MM.1S (cell line): ENCODE measurements around the gene SPATA13.
"Not testable (repeated sequence)": the region's sequence is repeated elsewhere in the genome, so short reads cannot be mapped to it uniquely, and the experiment has no call there.

Experiments
- DNase-seq: peaks from one replicate; pipeline ENCODE4 v3.0.0-alpha.2; 2015
- H2AFZ ChIP-seq: fragments of 300-600 bp; sonication (generic); 2 replicates; pipeline ENCODE4 v1.6.0; 2016; ENCODE audit warnings: antibody characterized with exemption, low read length
- H3F3A ChIP-seq: fragments of 300-600 bp; sonication (generic); 2 replicates; pipeline ENCODE4 v1.6.1; 2016; ENCODE audit warnings: mild to moderate bottlenecking, antibody characterized with exemption, low read length, moderate library complexity, mixed read lengths; ENCODE audit not compliant: insufficient read depth
- H3K27ac ChIP-seq: fragments of 300-600 bp; sonication (generic); 2 replicates; pipeline ENCODE4 v1.5.1; 2016; ENCODE audit warnings: mild to moderate bottlenecking, low read length
- H3K27me3 ChIP-seq: fragments of 300-600 bp; sonication (generic); replicated peaks from 2 replicates; pipeline ENCODE4 v1.6.0; 2016; ENCODE audit warnings: low read length; ENCODE audit not compliant: insufficient read depth
- H3K36me3 ChIP-seq: fragments of 300-600 bp; sonication (generic); replicated peaks from 2 replicates; pipeline ENCODE4 v1.6.1; 2016; ENCODE audit warnings: mild to moderate bottlenecking, low read length, mixed read lengths; ENCODE audit not compliant: insufficient read depth
- H3K4me1 ChIP-seq: fragments of 300-600 bp; sonication (generic); 2 replicates; pipeline ENCODE4 v1.6.1; 2016; ENCODE audit warnings: low read length, mixed read lengths
- H3K4me2 ChIP-seq: fragments of 300-600 bp; sonication (generic); 2 replicates; pipeline ENCODE4 v1.6.0; 2016; ENCODE audit warnings: low read depth, low read length
- H3K4me3 ChIP-seq: fragments of 300-600 bp; sonication (generic); 2 replicates; pipeline ENCODE4 v1.5.1; 2016; ENCODE audit warnings: low read length, mixed read lengths
- H3K79me2 ChIP-seq: fragments of 300-600 bp; sonication (generic); 2 replicates; pipeline ENCODE4 v1.6.1; 2016; ENCODE audit warnings: mixed run types, low read length, mixed read lengths
- H3K9ac ChIP-seq: fragments of 300-600 bp; sonication (generic); 2 replicates; pipeline ENCODE4 v1.6.1; 2016; ENCODE audit warnings: low read length, mixed read lengths
- H3K9me2 ChIP-seq: fragments of 300-600 bp; sonication (generic); replicated peaks from 2 replicates; pipeline ENCODE4 v1.6.1; 2016; ENCODE audit warnings: mild to moderate bottlenecking, low read length, mixed read lengths; ENCODE audit not compliant: insufficient read depth
- H3K9me3 ChIP-seq: fragments of 300-600 bp; sonication (generic); replicated peaks from 2 replicates; pipeline ENCODE4 v1.6.1; 2016; ENCODE audit warnings: mild to moderate bottlenecking, low read length, mixed read lengths; ENCODE audit not compliant: insufficient read depth
- H4K20me1 ChIP-seq: fragments of 300-600 bp; sonication (generic); 2 replicates; pipeline ENCODE4 v1.6.1; 2016; ENCODE audit warnings: mild to moderate bottlenecking, low read length, moderate library complexity, mixed read lengths; ENCODE audit not compliant: insufficient read depth
- CTCF ChIP-seq: fragments of 300-600 bp; sonication (generic); IDR thresholded peaks from 2 replicates; pipeline ENCODE4 v1.5.1; 2016; ENCODE audit warnings: antibody characterized with exemption, low read length, mixed read lengths
- EZH2 ChIP-seq: fragments of 300-600 bp; sonication (generic); optimal IDR thresholded peaks from 2 replicates; pipeline ENCODE3; 2017; ENCODE audit warnings: low read depth, mild to moderate bottlenecking, antibody characterized with exemption, low read length, mixed read lengths
- EZH2phosphoT487 ChIP-seq: fragments of 300-600 bp; sonication (generic); IDR thresholded peaks from 2 replicates; pipeline ENCODE4 v1.6.1; 2018; ENCODE audit warnings: antibody characterized with exemption, low read length

The SPATA13 gene

GRCh38 chr13:24323036-24323738 lies 162.7 kb downstream of the SPATA13 start:
- Histone ChIP-seq H3K4me3 (no peak overlapping the region), H3F3A (no peaks in the 10 kb centered on the region), H3K4me1 (no peaks in the 10 kb centered on the region), H3K9me2 (no peaks in the 10 kb centered on the region), H4K20me1 (no peaks in the 10 kb centered on the region), H3K9me3 (no peaks in the 10 kb centered on the region), H2AFZ (no peak overlapping the region), H3K4me2 (no peak overlapping the region), H3K9ac (no peak overlapping the region), H3K27ac (no peak overlapping the region), H3K79me2 (no peaks in the 10 kb centered on the region), H3K36me3 (no peaks in the 10 kb centered on the region), H3K27me3 (no peaks in the 10 kb centered on the region)
- TF ChIP-seq EZH2phosphoT487 (no peak), CTCF (no peak), EZH2 (no peak)
- DNase-seq: no peak

GRCh38 chr13:24323739-24324075 lies 163.2 kb downstream of the SPATA13 start:
- TF ChIP-seq EZH2phosphoT487: no peak
- no peak for TF ChIP-seq CTCF
- TF ChIP-seq EZH2: no peak
- no peak overlapping the region for H2AFZ ChIP-seq
- H3K36me3 ChIP-seq: no peaks in the 10 kb centered on the region
- H3K79me2 ChIP-seq: no peaks in the 10 kb centered on the region
- no peaks in the 10 kb centered on the region for H3K27me3 ChIP-seq
- H3K4me1 ChIP-seq: no peaks in the 10 kb centered on the region
- no peaks in the 10 kb centered on the region for H3K9me3 ChIP-seq
- no peak overlapping the region for H3K9ac ChIP-seq
- H3K9me2 ChIP-seq: no peaks in the 10 kb centered on the region
- H3F3A ChIP-seq: no peaks in the 10 kb centered on the region
- no peak for DNase-seq
- no peaks in the 10 kb centered on the region for H4K20me1 ChIP-seq
- no peak overlapping the region for H3K4me3 ChIP-seq
- no peak overlapping the region for H3K4me2 ChIP-seq
- H3K27ac ChIP-seq: no peak overlapping the region

- not testable (repeated sequence) for H3K4me1 ChIP-seq, H3K27ac ChIP-seq, H3K9me3 ChIP-seq, H3K27me3 ChIP-seq, H3K4me3 ChIP-seq, H3K36me3 ChIP-seq, DNase-seq, H3K9me2 ChIP-seq, H3F3A ChIP-seq, H2AFZ ChIP-seq, H4K20me1 ChIP-seq, H3K4me2 ChIP-seq, H3K79me2 ChIP-seq, H3K9ac ChIP-seq
These were observed 167.1 kb downstream of the SPATA13 start for GRCh38 chr13:24327598-24327997.

- no peaks in the 10 kb centered on the region for H3K36me3 ChIP-seq
- no peaks in the 10 kb centered on the region for H3K4me1 ChIP-seq
- no peak for DNase-seq
- H3K27me3 ChIP-seq: no peaks in the 10 kb centered on the region
- no peak overlapping the region for H2AFZ ChIP-seq
- no peaks in the 10 kb centered on the region for H3K79me2 ChIP-seq
- H3K27ac ChIP-seq: no peak overlapping the region
- no peaks in the 10 kb centered on the region for H3F3A ChIP-seq
- H4K20me1 ChIP-seq: no peaks in the 10 kb centered on the region
- H3K9ac ChIP-seq: no peak overlapping the region
- no peak overlapping the region for H3K4me3 ChIP-seq
- no peak for TF ChIP-seq CTCF
- no peak for TF ChIP-seq EZH2phosphoT487
- no peak for TF ChIP-seq EZH2
- no peak overlapping the region for H3K4me2 ChIP-seq
- H3K9me3 ChIP-seq: no peaks in the 10 kb centered on the region
- no peaks in the 10 kb centered on the region for H3K9me2 ChIP-seq
These were observed 167.6 kb downstream of the SPATA13 start for GRCh38 chr13:24328145-24328544.
